ENCODE data around the gene PILRA. TPM values are rescaled to one million over a fixed set of nuclear protein-coding genes. Genes with fewer than 3 reads are reported as not detected.
A peak's percentile ranks its signal among the peaks of the same experiment; 100 is the strongest.
"Not testable (repeated sequence)": the region's sequence is repeated elsewhere in the genome, so short reads cannot be mapped to it uniquely, and the experiment has no call there.

Gene PILRA
- total and polyA plus RNA-seq, 12 donors: 3.2 to 18.9 (median 12.0) TPM

GRCh38 chr7:100446040-100446439 is 72.8 kb downstream of the PILRA start:
- intact Hi-C loops (cut with DNase I): no loop called here
- peak in 2 of 7 donors; percentile 20 to 41 for DNase-seq
- 69 to 100% (median 76%) methylated on average over 1 to 2 of the region's 2 CpGs for WGBS, 4 donors
- Histone ChIP-seq H3K27ac (peak overlapping the region in 2 of 5 donors; percentile 64 to 86), H3K4me1 (replicated peaks in 1 of 2) (peaks cover 15 to 34% of the 10 kb centered on the region in 2 donors), H3K9me3 (replicated peaks in 1 of 3) (no peaks in the 10 kb centered on the region), H3K36me3 (replicated peaks in 1 of 2) (no peaks in the 10 kb centered on the region), H3K4me3 (no peak overlapping the region), H3K27me3 (no peaks in the 10 kb centered on the region)
- no peak for TF ChIP-seq CTCF (IDR thresholded peaks at IDR 0.05)
- TF ChIP-seq POLR2A (IDR thresholded peaks at IDR 0.05): no peak

GRCh38 chr7:100447363-100447762 is 74.1 kb downstream of the PILRA start:
- H3K27me3 ChIP-seq; H3K27ac ChIP-seq; intact Hi-C loops (cut with DNase I); H3K4me3 ChIP-seq; H3K36me3 ChIP-seq (replicated peaks in 1 of 2); DNase-seq; H3K9me3 ChIP-seq (replicated peaks in 1 of 3): not testable (repeated sequence)
- peaks cover 15 to 34% of the 10 kb centered on the region in 2 donors for H3K4me1 ChIP-seq (replicated peaks in 1 of 2)
- 95 to 98% (median 97%) methylated on average over 8 of the region's 8 CpGs for WGBS, 4 donors

- intact Hi-C loops (cut with DNase I): no loop called here
- WGBS, 4 donors: 81 to 88% (median 86%) methylated on average over 13 of the region's 13 CpGs
- Histone ChIP-seq H3K36me3 (replicated peaks in 1 of 2) (no peaks in the 10 kb centered on the region), H3K4me1 (replicated peaks in 1 of 2) (peaks cover 11 to 21% of the 10 kb centered on the region in 2 donors), H3K4me3 (peak overlapping the region in 1 of 4 donors; percentile 77), H3K9me3 (replicated peaks in 1 of 3) (no peaks in the 10 kb centered on the region), H3K27ac (peak overlapping the region in 3 of 5 donors; percentile 5 to 72 (median 24)), H3K27me3 (no peaks in the 10 kb centered on the region)
- DNase-seq: no peak
- TF ChIP-seq POLR2A (IDR thresholded peaks at IDR 0.05) (no peak), CTCF (IDR thresholded peaks at IDR 0.05) (no peak)
These were observed 76.0 kb downstream of the PILRA start for GRCh38 chr7:100449190-100449795.

Small RNA genes within 50 kb of the gene (small RNA-seq; reads per million reads assigned to genes)
- gene RF00019: 0 reads per million in 2 donors

Other genes starting within 250 kb of the PILRA start
- gene MBLAC1, start 246.5 kb upstream of the PILRA start, total RNA-seq: 1 to 10 TPM; 1.5 to 7.0 (median 3.5) TPM
- gene MBLAC1, start 246.5 kb upstream of the PILRA start, polyA plus RNA-seq: 1 to 10 TPM in 2 of 3 donors, under 1 TPM in 1; 0.38 to 4.2 (median 2.7) TPM
- gene LAMTOR4, start 224.6 kb upstream of the PILRA start, total RNA-seq: 100 to 1,000 TPM; 104 to 266 (median 151) TPM
- 100 to 1,000 TPM in 2 of 3 donors, 10 to 100 TPM in 1; 33.1 to 224 (median 193) TPM for gene LAMTOR4, start 224.6 kb upstream of the PILRA start, polyA plus RNA-seq
- 10 to 100 TPM in 7 of 9 donors, 1 to 10 TPM in 2; 4.3 to 23.7 (median 16.9) TPM for gene TRAPPC14, start 214.8 kb upstream of the PILRA start, total RNA-seq
- 10 to 100 TPM; 10.2 to 57.7 (median 47.5) TPM for gene TRAPPC14, start 214.8 kb upstream of the PILRA start, polyA plus RNA-seq
- gene GAL3ST4, start 204.9 kb upstream of the PILRA start, total RNA-seq: 10 to 100 TPM in 2 of 9 donors, 1 to 10 TPM in 6, under 1 TPM in 1; 0.78 to 14.3 (median 8.0) TPM
- gene GAL3ST4, start 204.9 kb upstream of the PILRA start, polyA plus RNA-seq: 1 to 10 TPM; 3.4 to 4.0 (median 3.5) TPM
- 1 to 10 TPM in 5 of 9 donors, under 1 TPM in 4; 0.35 to 4.3 (median 1.1) TPM for gene GPC2, start 196.1 kb upstream of the PILRA start, total RNA-seq
- gene GPC2, start 196.1 kb upstream of the PILRA start, polyA plus RNA-seq: 1 to 10 TPM in 2 of 3 donors, under 1 TPM in 1; 0.05 to 1.2 (median 1.1) TPM
- gene STAG3, start 195.6 kb upstream of the PILRA start, total RNA-seq: 1 to 10 TPM in 4 of 9 donors, under 1 TPM in 5; 0.26 to 3.1 (median 0.95) TPM
- 1 to 10 TPM in 2 of 3 donors, under 1 TPM in 1; 0.77 to 3.3 (median 2.1) TPM for gene STAG3, start 195.6 kb upstream of the PILRA start, polyA plus RNA-seq
- gene PVRIG, start 153.5 kb upstream of the PILRA start, total RNA-seq: 1 to 10 TPM in 3 of 9 donors, under 1 TPM in 5, not detected in 1; 0.21 to 1.8 (median 0.56) TPM
- under 1 TPM in 2 of 3 donors, not detected in 1; 0.34 to 0.56 TPM for gene PVRIG, start 153.5 kb upstream of the PILRA start, polyA plus RNA-seq
- not detected for gene SPDYE3, start 65.8 kb upstream of the PILRA start, total RNA-seq
- under 1 TPM in 1 of 3 donors, not detected in 2; 0.16 TPM for gene SPDYE3, start 65.8 kb upstream of the PILRA start, polyA plus RNA-seq
- 100 to 1,000 TPM in 1 of 9 donors, 10 to 100 TPM in 7, 1 to 10 TPM in 1; 8.7 to 115 (median 28.1) TPM for gene PILRB, start 15.4 kb upstream of the PILRA start, total RNA-seq
- 100 to 1,000 TPM in 2 of 3 donors, 10 to 100 TPM in 1; 10.4 to 403 (median 296) TPM for gene PILRB, start 15.4 kb upstream of the PILRA start, polyA plus RNA-seq
- 1 to 10 TPM; 1.0 to 5.8 (median 4.6) TPM for gene ZCWPW1, start 55.2 kb downstream of the PILRA start, total RNA-seq
- 10 to 100 TPM in 2 of 3 donors, 1 to 10 TPM in 1; 5.0 to 20.2 (median 14.6) TPM for gene ZCWPW1, start 55.2 kb downstream of the PILRA start, polyA plus RNA-seq
- gene MEPCE, start 56.3 kb downstream of the PILRA start, total RNA-seq: 10 to 100 TPM; 24.8 to 76.8 (median 52.0) TPM
- 10 to 100 TPM; 36.7 to 54.6 (median 47.9) TPM for gene MEPCE, start 56.3 kb downstream of the PILRA start, polyA plus RNA-seq
- gene PPP1R35, start 63.0 kb downstream of the PILRA start, total RNA-seq: 10 to 100 TPM; 29.9 to 64.9 (median 50.4) TPM
- gene PPP1R35, start 63.0 kb downstream of the PILRA start, polyA plus RNA-seq: 100 to 1,000 TPM in 2 of 3 donors, 1 to 10 TPM in 1; 8.5 to 283 (median 231) TPM
- gene SPACDR, start 90.8 kb downstream of the PILRA start, total RNA-seq: under 1 TPM in 4 of 9 donors, not detected in 5; 0.36 to 0.78 (median 0.49) TPM
- gene SPACDR, start 90.8 kb downstream of the PILRA start, polyA plus RNA-seq: 1 to 10 TPM in 2 of 3 donors, not detected in 1; 1.2 to 2.9 TPM
- 10 to 100 TPM; 22.1 to 96.1 (median 58.6) TPM for gene TSC22D4, start 105.7 kb downstream of the PILRA start, total RNA-seq
- 10 to 100 TPM; 11.2 to 80.5 (median 73.6) TPM for gene TSC22D4, start 105.7 kb downstream of the PILRA start, polyA plus RNA-seq
- 1 to 10 TPM in 8 of 9 donors, not detected in 1; 1.4 to 3.6 (median 3.3) TPM for gene NYAP1, start 110.4 kb downstream of the PILRA start, total RNA-seq
- 10 to 100 TPM in 1 of 3 donors, 1 to 10 TPM in 1, under 1 TPM in 1; 0.79 to 26.1 (median 2.8) TPM for gene NYAP1, start 110.4 kb downstream of the PILRA start, polyA plus RNA-seq
- 100 to 1,000 TPM in 6 of 9 donors, 10 to 100 TPM in 3; 17.1 to 175 (median 142) TPM for gene AGFG2, start 165.7 kb downstream of the PILRA start, total RNA-seq
- gene AGFG2, start 165.7 kb downstream of the PILRA start, polyA plus RNA-seq: 10 to 100 TPM; 14.0 to 61.5 (median 30.9) TPM
- gene SAP25, start 200.4 kb downstream of the PILRA start, total RNA-seq: 1 to 10 TPM in 3 of 9 donors, under 1 TPM in 3, not detected in 3; 0.67 to 5.1 (median 1.2) TPM
- gene SAP25, start 200.4 kb downstream of the PILRA start, polyA plus RNA-seq: 10 to 100 TPM in 1 of 3 donors, 1 to 10 TPM in 1, not detected in 1; 3.6 to 11.3 TPM
- 100 to 1,000 TPM in 1 of 9 donors, 10 to 100 TPM in 8; 10.4 to 128 (median 59.4) TPM for gene LRCH4, start 212.6 kb downstream of the PILRA start, total RNA-seq
- 100 to 1,000 TPM in 2 of 3 donors, 10 to 100 TPM in 1; 15.0 to 235 (median 109) TPM for gene LRCH4, start 212.6 kb downstream of the PILRA start, polyA plus RNA-seq
- gene FBXO24, start 212.8 kb downstream of the PILRA start, total RNA-seq: 1 to 10 TPM in 3 of 9 donors, under 1 TPM in 4, not detected in 2; 0.24 to 1.4 (median 0.69) TPM
- gene FBXO24, start 212.8 kb downstream of the PILRA start, polyA plus RNA-seq: 1 to 10 TPM in 2 of 3 donors, under 1 TPM in 1; 0.16 to 2.8 (median 1.5) TPM
- 100 to 1,000 TPM in 2 of 9 donors, 10 to 100 TPM in 7; 15.7 to 369 (median 68.1) TPM for gene PCOLCE, start 228.9 kb downstream of the PILRA start, total RNA-seq
- gene PCOLCE, start 228.9 kb downstream of the PILRA start, polyA plus RNA-seq: 100 to 1,000 TPM in 2 of 3 donors, 10 to 100 TPM in 1; 21.5 to 222 (median 184) TPM
- 10 to 100 TPM; 14.0 to 54.5 (median 35.8) TPM for gene MOSPD3, start 239.1 kb downstream of the PILRA start, total RNA-seq
- 10 to 100 TPM; 27.3 to 51.9 (median 29.6) TPM for gene MOSPD3, start 239.1 kb downstream of the PILRA start, polyA plus RNA-seq

Data from adrenal gland (tissue), 12 donors.